ENCODE data around the gene KAZN.

The KAZN gene

GRCh38 chr1:14945132-14946010 lies 346.9 kb downstream of the KAZN start:
- peak; percentile 80 for ATAC-seq
- TF ChIP-seq, protein P1, sequence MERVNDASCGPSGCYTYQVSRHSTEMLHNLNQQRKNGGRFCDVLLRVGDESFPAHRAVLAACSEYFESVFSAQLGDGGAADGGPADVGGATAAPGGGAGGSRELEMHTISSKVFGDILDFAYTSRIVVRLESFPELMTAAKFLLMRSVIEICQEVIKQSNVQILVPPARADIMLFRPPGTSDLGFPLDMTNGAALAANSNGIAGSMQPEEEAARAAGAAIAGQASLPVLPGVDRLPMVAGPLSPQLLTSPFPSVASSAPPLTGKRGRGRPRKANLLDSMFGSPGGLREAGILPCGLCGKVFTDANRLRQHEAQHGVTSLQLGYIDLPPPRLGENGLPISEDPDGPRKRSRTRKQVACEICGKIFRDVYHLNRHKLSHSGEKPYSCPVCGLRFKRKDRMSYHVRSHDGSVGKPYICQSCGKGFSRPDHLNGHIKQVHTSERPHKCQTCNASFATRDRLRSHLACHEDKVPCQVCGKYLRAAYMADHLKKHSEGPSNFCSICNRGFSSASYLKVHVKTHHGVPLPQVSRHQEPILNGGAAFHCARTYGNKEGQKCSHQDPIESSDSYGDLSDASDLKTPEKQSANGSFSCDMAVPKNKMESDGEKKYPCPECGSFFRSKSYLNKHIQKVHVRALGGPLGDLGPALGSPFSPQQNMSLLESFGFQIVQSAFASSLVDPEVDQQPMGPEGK (CRISPR knock-in tag; IDR thresholded peaks at IDR 0.05; ENCODE audit: borderline replicate concordance): peak; percentile 92
- TF ChIP-seq TCF4 (CRISPR knock-in tag; IDR thresholded peaks at IDR 0.05; ENCODE audit: borderline replicate concordance) (peak; percentile 81), SNAI2 (CRISPR knock-in tag; IDR thresholded peaks at IDR 0.05) (peak; percentile 80; the same call in 1 of the 2 replicates), ZFP3 (CRISPR knock-in tag; IDR thresholded peaks at IDR 0.05) (peak; percentile 83), ZC3H10 (CRISPR knock-in tag; IDR thresholded peaks at IDR 0.05) (peak; percentile 54; the same call in 1 of the 2 replicates), BACH2 (CRISPR knock-in tag; IDR thresholded peaks at IDR 0.05; ENCODE audit: borderline replicate concordance) (no peak), ISL1 (CRISPR knock-in tag; IDR thresholded peaks at IDR 0.05) (peak; percentile 68), ZFP30 (CRISPR knock-in tag; IDR thresholded peaks at IDR 0.05) (no peak), ZNF70 (CRISPR knock-in tag; IDR thresholded peaks at IDR 0.05) (0 out of 2 replicates have a peak, but pooled peaks have one; percentile 16), ESRRG (CRISPR knock-in tag; IDR thresholded peaks at IDR 0.05) (peak; percentile 13; the same call in 1 of the 2 replicates), CREB5 (CRISPR knock-in tag; IDR thresholded peaks at IDR 0.05; ENCODE audit: low read depth) (peak; percentile 45; the same call in 1 of the 2 replicates), CSDC2 (CRISPR knock-in tag; IDR thresholded peaks at IDR 0.05) (peak; percentile 98)
- TF ChIP-seq, protein P2, sequence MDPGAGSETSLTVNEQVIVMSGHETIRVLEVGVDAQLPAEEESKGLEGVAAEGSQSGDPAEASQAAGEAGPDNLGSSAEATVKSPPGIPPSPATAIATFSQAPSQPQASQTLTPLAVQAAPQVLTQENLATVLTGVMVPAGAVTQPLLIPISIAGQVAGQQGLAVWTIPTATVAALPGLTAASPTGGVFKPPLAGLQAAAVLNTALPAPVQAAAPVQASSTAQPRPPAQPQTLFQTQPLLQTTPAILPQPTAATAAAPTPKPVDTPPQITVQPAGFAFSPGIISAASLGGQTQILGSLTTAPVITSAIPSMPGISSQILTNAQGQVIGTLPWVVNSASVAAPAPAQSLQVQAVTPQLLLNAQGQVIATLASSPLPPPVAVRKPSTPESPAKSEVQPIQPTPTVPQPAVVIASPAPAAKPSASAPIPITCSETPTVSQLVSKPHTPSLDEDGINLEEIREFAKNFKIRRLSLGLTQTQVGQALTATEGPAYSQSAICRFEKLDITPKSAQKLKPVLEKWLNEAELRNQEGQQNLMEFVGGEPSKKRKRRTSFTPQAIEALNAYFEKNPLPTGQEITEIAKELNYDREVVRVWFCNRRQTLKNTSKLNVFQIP (CRISPR knock-in tag; IDR thresholded peaks at IDR 0.05; ENCODE audit: borderline replicate concordance, low read depth): no peak
- TF ChIP-seq, protein P3, sequence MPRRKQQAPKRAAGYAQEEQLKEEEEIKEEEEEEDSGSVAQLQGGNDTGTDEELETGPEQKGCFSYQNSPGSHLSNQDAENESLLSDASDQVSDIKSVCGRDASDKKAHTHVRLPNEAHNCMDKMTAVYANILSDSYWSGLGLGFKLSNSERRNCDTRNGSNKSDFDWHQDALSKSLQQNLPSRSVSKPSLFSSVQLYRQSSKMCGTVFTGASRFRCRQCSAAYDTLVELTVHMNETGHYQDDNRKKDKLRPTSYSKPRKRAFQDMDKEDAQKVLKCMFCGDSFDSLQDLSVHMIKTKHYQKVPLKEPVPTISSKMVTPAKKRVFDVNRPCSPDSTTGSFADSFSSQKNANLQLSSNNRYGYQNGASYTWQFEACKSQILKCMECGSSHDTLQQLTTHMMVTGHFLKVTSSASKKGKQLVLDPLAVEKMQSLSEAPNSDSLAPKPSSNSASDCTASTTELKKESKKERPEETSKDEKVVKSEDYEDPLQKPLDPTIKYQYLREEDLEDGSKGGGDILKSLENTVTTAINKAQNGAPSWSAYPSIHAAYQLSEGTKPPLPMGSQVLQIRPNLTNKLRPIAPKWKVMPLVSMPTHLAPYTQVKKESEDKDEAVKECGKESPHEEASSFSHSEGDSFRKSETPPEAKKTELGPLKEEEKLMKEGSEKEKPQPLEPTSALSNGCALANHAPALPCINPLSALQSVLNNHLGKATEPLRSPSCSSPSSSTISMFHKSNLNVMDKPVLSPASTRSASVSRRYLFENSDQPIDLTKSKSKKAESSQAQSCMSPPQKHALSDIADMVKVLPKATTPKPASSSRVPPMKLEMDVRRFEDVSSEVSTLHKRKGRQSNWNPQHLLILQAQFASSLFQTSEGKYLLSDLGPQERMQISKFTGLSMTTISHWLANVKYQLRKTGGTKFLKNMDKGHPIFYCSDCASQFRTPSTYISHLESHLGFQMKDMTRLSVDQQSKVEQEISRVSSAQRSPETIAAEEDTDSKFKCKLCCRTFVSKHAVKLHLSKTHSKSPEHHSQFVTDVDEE (CRISPR knock-in tag; IDR thresholded peaks at IDR 0.05): peak; percentile 78; the same call in 1 of the 2 replicates

DNA sequence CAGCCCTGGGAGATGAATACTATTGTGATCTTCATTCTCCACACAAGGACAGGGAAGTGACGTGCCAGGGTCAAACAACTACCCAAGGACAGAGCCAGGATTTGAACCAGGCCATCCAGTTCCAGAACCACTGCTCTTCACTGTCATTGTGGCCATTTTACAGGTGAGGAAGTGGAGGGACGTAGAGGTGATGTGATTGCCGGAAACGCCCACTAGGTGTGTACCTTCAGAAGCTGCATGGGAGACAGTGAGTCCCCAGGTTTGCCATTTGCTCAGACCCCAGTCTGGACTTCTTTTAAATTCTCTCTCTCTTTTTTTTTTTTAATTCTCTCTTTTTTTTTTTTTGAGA lies 347.5 kb downstream of the KAZN start:
- ATAC-seq: no peak
- TF ChIP-seq TCF4 (CRISPR knock-in tag; IDR thresholded peaks at IDR 0.05; ENCODE audit: borderline replicate concordance) (no peak), GLIS3 (CRISPR knock-in tag; IDR thresholded peaks at IDR 0.05) (no peak), TOX (CRISPR knock-in tag; IDR thresholded peaks at IDR 0.05; ENCODE audit: borderline replicate concordance) (no peak), RARB (CRISPR knock-in tag; IDR thresholded peaks at IDR 0.05) (no peak), ZC3H10 (CRISPR knock-in tag; IDR thresholded peaks at IDR 0.05) (no peak), ISL1 (CRISPR knock-in tag; IDR thresholded peaks at IDR 0.05) (no peak), CSDC2 (CRISPR knock-in tag; IDR thresholded peaks at IDR 0.05) (no peak), ZFP3 (CRISPR knock-in tag; IDR thresholded peaks at IDR 0.05) (no peak), CREB5 (CRISPR knock-in tag; IDR thresholded peaks at IDR 0.05; ENCODE audit: low read depth) (no peak), BACH2 (CRISPR knock-in tag; IDR thresholded peaks at IDR 0.05; ENCODE audit: borderline replicate concordance) (no peak), ESRRG (CRISPR knock-in tag; IDR thresholded peaks at IDR 0.05) (no peak)
- TF ChIP-seq, protein P2 (CRISPR knock-in tag; IDR thresholded peaks at IDR 0.05; ENCODE audit: borderline replicate concordance, low read depth): no peak
- TF ChIP-seq, protein P4, sequence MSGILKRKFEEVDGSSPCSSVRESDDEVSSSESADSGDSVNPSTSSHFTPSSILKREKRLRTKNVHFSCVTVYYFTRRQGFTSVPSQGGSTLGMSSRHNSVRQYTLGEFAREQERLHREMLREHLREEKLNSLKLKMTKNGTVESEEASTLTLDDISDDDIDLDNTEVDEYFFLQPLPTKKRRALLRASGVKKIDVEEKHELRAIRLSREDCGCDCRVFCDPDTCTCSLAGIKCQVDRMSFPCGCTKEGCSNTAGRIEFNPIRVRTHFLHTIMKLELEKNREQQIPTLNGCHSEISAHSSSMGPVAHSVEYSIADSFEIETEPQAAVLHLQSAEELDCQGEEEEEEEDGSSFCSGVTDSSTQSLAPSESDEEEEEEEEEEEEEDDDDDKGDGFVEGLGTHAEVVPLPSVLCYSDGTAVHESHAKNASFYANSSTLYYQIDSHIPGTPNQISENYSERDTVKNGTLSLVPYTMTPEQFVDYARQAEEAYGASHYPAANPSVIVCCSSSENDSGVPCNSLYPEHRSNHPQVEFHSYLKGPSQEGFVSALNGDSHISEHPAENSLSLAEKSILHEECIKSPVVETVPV (CRISPR knock-in tag; IDR thresholded peaks at IDR 0.05): no peak
